ENCODE results near the gene WFIKKN2. TPM values are rescaled to one million over a fixed set of nuclear protein-coding genes. Genes with fewer than 3 reads are reported as not detected.
A peak's percentile ranks its signal among the peaks of the same experiment; 100 is the strongest.

WFIKKN2 gene
- total and polyA plus RNA-seq, 2 of the 13 experiments (the other 11 are each of a cell fraction or from before 2014, with no cell fraction given) = not detected

DNA sequence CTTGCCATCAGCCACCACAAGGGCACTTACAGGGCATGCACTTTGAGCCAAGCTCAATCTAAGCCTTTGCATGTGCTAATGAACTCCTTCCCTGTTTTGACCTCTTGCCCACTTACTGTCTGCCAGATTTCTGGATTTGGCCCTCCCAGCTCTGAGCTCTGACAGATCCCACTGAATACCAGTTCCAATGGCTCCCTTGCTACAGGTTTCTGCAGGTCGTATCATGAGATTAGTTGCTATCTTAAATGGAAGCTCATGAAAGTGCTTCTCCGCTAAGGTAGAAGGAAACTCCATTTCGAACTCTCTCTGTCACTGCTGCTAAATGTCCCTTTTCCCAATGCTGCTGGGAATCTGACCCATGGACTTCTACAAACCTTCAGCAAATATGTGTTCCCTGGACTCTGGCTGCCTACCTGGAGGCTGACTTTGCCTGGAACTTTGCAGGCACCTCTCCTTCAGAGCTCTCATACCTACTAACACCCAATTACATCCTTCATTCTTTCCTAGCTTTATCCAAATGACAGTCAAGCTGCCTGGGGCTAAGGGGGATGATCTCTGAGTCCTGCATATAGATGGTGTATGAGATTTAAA is 54.2 kb downstream of the WFIKKN2 start (continued):
- TF ChIP-seq, protein P1, sequence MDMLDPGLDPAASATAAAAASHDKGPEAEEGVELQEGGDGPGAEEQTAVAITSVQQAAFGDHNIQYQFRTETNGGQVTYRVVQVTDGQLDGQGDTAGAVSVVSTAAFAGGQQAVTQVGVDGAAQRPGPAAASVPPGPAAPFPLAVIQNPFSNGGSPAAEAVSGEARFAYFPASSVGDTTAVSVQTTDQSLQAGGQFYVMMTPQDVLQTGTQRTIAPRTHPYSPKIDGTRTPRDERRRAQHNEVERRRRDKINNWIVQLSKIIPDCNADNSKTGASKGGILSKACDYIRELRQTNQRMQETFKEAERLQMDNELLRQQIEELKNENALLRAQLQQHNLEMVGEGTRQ (IDR thresholded peaks at IDR 0.05; ENCODE audit: low read depth, low read length) = no peak
- TF ChIP-seq, protein P1 (CRISPR knock-in tag; IDR thresholded peaks at IDR 0.05; ENCODE audit: borderline replicate concordance) = no peak
- TF ChIP-seq, protein P2, sequence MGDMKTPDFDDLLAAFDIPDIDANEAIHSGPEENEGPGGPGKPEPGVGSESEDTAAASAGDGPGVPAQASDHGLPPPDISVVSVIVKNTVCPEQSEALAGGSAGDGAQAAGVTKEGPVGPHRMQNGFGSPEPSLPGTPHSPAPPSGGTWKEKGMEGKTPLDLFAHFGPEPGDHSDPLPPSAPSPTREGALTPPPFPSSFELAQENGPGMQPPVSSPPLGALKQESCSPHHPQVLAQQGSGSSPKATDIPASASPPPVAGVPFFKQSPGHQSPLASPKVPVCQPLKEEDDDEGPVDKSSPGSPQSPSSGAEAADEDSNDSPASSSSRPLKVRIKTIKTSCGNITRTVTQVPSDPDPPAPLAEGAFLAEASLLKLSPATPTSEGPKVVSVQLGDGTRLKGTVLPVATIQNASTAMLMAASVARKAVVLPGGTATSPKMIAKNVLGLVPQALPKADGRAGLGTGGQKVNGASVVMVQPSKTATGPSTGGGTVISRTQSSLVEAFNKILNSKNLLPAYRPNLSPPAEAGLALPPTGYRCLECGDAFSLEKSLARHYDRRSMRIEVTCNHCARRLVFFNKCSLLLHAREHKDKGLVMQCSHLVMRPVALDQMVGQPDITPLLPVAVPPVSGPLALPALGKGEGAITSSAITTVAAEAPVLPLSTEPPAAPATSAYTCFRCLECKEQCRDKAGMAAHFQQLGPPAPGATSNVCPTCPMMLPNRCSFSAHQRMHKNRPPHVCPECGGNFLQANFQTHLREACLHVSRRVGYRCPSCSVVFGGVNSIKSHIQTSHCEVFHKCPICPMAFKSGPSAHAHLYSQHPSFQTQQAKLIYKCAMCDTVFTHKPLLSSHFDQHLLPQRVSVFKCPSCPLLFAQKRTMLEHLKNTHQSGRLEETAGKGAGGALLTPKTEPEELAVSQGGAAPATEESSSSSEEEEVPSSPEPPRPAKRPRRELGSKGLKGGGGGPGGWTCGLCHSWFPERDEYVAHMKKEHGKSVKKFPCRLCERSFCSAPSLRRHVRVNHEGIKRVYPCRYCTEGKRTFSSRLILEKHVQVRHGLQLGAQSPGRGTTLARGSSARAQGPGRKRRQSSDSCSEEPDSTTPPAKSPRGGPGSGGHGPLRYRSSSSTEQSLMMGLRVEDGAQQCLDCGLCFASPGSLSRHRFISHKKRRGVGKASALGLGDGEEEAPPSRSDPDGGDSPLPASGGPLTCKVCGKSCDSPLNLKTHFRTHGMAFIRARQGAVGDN (CRISPR knock-in tag; IDR thresholded peaks at IDR 0.05) = no peak
- TF ChIP-seq ZBTB38 (CRISPR knock-in tag; IDR thresholded peaks at IDR 0.05) (no peak), ZNF34 (CRISPR knock-in tag; IDR thresholded peaks at IDR 0.05; ENCODE audit: borderline replicate concordance) (no peak), DMAP1 (CRISPR knock-in tag; IDR thresholded peaks at IDR 0.05) (no peak), ZFP36L2 (CRISPR knock-in tag; IDR thresholded peaks at IDR 0.05) (no peak), SP5 (CRISPR knock-in tag; IDR thresholded peaks at IDR 0.05; ENCODE audit: borderline replicate concordance, low read depth) (no peak), POLR2A (IDR thresholded peaks at IDR 0.05; ENCODE audit: insufficient read depth in 1 of 2, low read depth in 2 of 2, low read length in 2 of 2) (no peak), U2AF1 (optimal IDR thresholded peaks at IDR 0.05; ENCODE audit: low read depth, low read length) (no peak), FLYWCH1 (CRISPR knock-in tag; IDR thresholded peaks at IDR 0.05) (no peak), NCOR1 (IDR thresholded peaks at IDR 0.05; ENCODE audit: borderline replicate concordance, low read length) (peak; percentile 41; the same call in 1 of the 2 replicates), TMF1 (CRISPR knock-in tag; IDR thresholded peaks at IDR 0.05; ENCODE audit: low read depth) (peak; percentile 20; the same call in 1 of the 2 replicates)
- TF ChIP-seq, protein P3, sequence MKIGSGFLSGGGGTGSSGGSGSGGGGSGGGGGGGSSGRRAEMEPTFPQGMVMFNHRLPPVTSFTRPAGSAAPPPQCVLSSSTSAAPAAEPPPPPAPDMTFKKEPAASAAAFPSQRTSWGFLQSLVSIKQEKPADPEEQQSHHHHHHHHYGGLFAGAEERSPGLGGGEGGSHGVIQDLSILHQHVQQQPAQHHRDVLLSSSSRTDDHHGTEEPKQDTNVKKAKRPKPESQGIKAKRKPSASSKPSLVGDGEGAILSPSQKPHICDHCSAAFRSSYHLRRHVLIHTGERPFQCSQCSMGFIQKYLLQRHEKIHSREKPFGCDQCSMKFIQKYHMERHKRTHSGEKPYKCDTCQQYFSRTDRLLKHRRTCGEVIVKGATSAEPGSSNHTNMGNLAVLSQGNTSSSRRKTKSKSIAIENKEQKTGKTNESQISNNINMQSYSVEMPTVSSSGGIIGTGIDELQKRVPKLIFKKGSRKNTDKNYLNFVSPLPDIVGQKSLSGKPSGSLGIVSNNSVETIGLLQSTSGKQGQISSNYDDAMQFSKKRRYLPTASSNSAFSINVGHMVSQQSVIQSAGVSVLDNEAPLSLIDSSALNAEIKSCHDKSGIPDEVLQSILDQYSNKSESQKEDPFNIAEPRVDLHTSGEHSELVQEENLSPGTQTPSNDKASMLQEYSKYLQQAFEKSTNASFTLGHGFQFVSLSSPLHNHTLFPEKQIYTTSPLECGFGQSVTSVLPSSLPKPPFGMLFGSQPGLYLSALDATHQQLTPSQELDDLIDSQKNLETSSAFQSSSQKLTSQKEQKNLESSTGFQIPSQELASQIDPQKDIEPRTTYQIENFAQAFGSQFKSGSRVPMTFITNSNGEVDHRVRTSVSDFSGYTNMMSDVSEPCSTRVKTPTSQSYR (CRISPR knock-in tag; IDR thresholded peaks at IDR 0.05; ENCODE audit: borderline replicate concordance) = no peak
- TF ChIP-seq, protein P4, sequence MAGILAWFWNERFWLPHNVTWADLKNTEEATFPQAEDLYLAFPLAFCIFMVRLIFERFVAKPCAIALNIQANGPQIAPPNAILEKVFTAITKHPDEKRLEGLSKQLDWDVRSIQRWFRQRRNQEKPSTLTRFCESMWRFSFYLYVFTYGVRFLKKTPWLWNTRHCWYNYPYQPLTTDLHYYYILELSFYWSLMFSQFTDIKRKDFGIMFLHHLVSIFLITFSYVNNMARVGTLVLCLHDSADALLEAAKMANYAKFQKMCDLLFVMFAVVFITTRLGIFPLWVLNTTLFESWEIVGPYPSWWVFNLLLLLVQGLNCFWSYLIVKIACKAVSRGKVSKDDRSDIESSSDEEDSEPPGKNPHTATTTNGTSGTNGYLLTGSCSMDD (CRISPR knock-in tag; IDR thresholded peaks at IDR 0.05) = no peak
- TF ChIP-seq, protein P5, sequence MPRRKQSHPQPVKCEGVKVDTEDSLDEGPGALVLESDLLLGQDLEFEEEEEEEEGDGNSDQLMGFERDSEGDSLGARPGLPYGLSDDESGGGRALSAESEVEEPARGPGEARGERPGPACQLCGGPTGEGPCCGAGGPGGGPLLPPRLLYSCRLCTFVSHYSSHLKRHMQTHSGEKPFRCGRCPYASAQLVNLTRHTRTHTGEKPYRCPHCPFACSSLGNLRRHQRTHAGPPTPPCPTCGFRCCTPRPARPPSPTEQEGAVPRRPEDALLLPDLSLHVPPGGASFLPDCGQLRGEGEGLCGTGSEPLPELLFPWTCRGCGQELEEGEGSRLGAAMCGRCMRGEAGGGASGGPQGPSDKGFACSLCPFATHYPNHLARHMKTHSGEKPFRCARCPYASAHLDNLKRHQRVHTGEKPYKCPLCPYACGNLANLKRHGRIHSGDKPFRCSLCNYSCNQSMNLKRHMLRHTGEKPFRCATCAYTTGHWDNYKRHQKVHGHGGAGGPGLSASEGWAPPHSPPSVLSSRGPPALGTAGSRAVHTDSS (CRISPR knock-in tag; conservative IDR thresholded peaks at IDR 0.05) = no peak
